Measurements from ENCODE around the gene ATP9A. TPM values are rescaled to one million over a fixed set of nuclear protein-coding genes. Genes with fewer than 3 reads are reported as not detected.
"Not testable (repeated sequence)": the region's sequence is repeated elsewhere in the genome, so short reads cannot be mapped to it uniquely, and the experiment has no call there.

The ATP9A gene
- total RNA-seq, 2 experiments from 2014 or later, result 1.1 to 1.3 TPM

- ATAC-seq (ENCODE audit: low read depth), result no peak
- no peaks in the 10 kb centered on the region for H3K36me3 Mint-ChIP-seq
- H3K27me3 Mint-ChIP-seq, result peaks cover 6% of the 10 kb centered on the region
- POLR2A ChIA-PET, result no interaction called here
- no peak overlapping the region for H3K27ac Mint-ChIP-seq
- no peak overlapping the region for H3K4me3 Mint-ChIP-seq
- DNase-seq, result no peak
- H3K9me3 Mint-ChIP-seq, result no peaks in the 10 kb centered on the region
- no peaks in the 10 kb centered on the region for H3K4me1 Mint-ChIP-seq
These were observed 15.7 kb downstream of the ATP9A start for GRCh38 chr20:51752343-51752951.

DNA sequence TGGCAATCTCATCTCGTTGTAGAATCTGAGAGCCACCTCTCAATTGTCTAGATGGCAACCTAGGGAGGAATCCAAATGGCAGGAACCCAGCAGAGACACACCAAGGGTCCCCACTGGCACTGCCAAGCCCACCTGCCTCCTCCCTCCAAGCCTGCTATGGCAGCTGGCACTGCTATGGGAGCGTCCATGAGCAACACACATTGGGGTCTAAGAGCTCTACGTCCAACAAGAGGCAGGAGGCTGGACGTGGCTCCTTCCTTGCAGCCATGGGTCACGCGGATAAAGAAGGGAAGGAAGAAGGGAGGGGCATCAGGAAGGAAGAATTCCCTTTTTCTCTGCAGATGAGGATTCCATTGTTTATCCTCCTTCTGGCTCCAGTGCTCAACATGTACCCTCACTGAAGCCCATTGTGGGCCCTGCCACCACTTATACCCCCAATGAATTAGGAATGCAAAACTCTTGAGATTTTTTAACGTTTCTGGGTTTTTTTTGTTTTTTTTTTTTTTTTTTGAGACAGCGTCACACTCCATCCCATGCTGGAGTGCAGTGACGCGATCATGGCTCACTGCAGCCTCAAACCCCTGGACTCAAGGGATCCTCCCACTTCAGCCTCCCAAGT is 17.3 kb downstream of the ATP9A start:
- H3K4me1 Mint-ChIP-seq, result no peaks in the 10 kb centered on the region
- H3K27me3 Mint-ChIP-seq, result peaks cover 4% of the 10 kb centered on the region

GRCh38 chr20:51750037-51750769 is 18.0 kb downstream of the ATP9A start:
- Mint-ChIP-seq H3K27me3 (peaks cover 4% of the 10 kb centered on the region), H3K4me3 (no peak overlapping the region), H3K36me3 (no peaks in the 10 kb centered on the region), H3K27ac (no peak overlapping the region), H3K4me1 (no peaks in the 10 kb centered on the region), H3K9me3 (peaks cover 3% of the 10 kb centered on the region)
- POLR2A ChIA-PET, result no interaction called here
- DNase-seq (no peak), ATAC-seq (ENCODE audit: low read depth) (no peak)

More for the DNA sequence above, 17.3 kb downstream of the ATP9A start:
- peaks cover under 1% of the 10 kb centered on the region for H3K9me3 Mint-ChIP-seq
- H3K36me3 Mint-ChIP-seq, result no peaks in the 10 kb centered on the region
- ATAC-seq (ENCODE audit: low read depth) (no peak), DNase-seq (no peak)
- no peak overlapping the region for H3K27ac Mint-ChIP-seq
- POLR2A ChIA-PET, result no interaction called here
- no peak overlapping the region for H3K4me3 Mint-ChIP-seq

DNA sequence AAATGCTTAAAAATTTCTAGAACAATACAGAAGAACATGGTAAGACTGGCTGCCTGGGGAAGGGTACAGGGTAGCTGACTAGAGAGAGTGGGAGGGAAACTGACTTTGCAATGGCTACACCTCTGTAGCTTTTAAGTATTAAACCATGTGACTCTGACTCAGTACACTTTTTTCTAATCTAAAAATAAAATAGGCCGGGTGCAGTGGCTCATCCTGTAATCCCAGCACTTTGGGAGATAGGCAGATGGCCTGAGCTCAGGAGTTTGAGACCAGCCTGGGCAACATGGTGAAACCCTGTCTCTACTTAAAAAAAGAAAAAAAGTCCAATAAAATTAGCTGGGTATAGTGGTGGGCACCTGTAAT is 18.5 kb downstream of the ATP9A start:
- no peaks in the 10 kb centered on the region for H3K36me3 Mint-ChIP-seq
- no peak overlapping the region for H3K4me3 Mint-ChIP-seq
- peaks cover 4% of the 10 kb centered on the region for H3K27me3 Mint-ChIP-seq
- H3K27ac Mint-ChIP-seq, result no peak overlapping the region
- DNase-seq (no peak), ATAC-seq (ENCODE audit: low read depth) (no peak)
- H3K9me3 Mint-ChIP-seq, result peaks cover 3% of the 10 kb centered on the region
- POLR2A ChIA-PET, result no interaction called here
- no peaks in the 10 kb centered on the region for H3K4me1 Mint-ChIP-seq

DNA sequence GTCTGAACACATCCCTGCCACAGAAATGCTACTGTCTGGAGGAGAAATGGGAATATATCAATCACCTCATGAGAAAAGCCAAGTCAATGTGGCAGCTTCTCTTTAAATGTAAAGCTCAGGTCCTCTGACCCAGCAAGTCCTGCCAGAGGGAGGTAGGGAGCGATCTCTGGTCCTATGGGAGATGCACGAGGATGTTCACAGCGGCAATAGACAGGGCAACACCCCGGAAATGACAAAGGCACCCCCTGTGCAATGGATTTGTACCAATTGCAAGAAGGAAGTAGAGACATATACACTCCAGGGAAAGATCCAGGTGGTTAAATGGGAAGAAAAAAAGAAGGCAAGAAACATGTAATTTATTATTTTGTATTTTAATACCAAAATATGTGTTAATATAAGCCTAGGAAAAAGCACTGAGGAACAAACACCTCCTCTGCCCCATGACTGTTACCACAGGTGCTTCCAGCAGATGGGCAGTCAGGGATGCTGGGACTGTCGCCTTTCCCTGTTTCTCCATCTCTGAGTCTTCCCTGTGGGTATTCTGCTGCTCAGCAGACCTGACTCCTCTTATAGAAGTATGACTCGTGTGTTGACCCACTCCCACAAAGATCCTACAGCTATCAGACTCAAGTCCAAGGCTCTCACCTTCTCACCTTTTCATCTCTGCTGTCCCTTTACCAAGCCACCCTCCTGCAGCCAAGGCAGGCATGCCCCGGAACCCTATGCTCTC is 20.8 kb downstream of the ATP9A start:
- H3K9me3 Mint-ChIP-seq, result peaks cover 3% of the 10 kb centered on the region

GRCh38 chr20:51745804-51746203 is 22.4 kb downstream of the ATP9A start:
- H3K36me3 Mint-ChIP-seq, result no peaks in the 10 kb centered on the region
- DNase-seq, result no peak
- H3K9me3 Mint-ChIP-seq, result peaks cover 3% of the 10 kb centered on the region
- H3K27me3 Mint-ChIP-seq, result peaks cover 3% of the 10 kb centered on the region
- H3K4me1 Mint-ChIP-seq, result no peaks in the 10 kb centered on the region
- H3K4me3 Mint-ChIP-seq, result no peak overlapping the region
- POLR2A ChIA-PET, result no interaction called here
- no peak overlapping the region for H3K27ac Mint-ChIP-seq
- no peak for ATAC-seq (ENCODE audit: low read depth)

More for the DNA sequence above, 20.8 kb downstream of the ATP9A start:
- POLR2A ChIA-PET, result no interaction called here
- no peaks in the 10 kb centered on the region for H3K36me3 Mint-ChIP-seq
- peaks cover 4% of the 10 kb centered on the region for H3K27me3 Mint-ChIP-seq
- H3K27ac Mint-ChIP-seq, result no peak overlapping the region
- ATAC-seq (ENCODE audit: low read depth) (no peak), DNase-seq (no peak)
- H3K4me1 Mint-ChIP-seq, result no peaks in the 10 kb centered on the region
- H3K4me3 Mint-ChIP-seq, result no peak overlapping the region

- Mint-ChIP-seq H3K4me3 (no peak overlapping the region), H3K27ac (no peak overlapping the region), H3K4me1 (no peaks in the 10 kb centered on the region), H3K27me3 (peaks cover 2% of the 10 kb centered on the region), H3K36me3 (no peaks in the 10 kb centered on the region), H3K9me3 (peaks cover 2% of the 10 kb centered on the region)
- no peak for DNase-seq
- ATAC-seq (ENCODE audit: low read depth), result no peak
- POLR2A ChIA-PET, result no interaction called here
These were observed 27.4 kb downstream of the ATP9A start for GRCh38 chr20:51740838-51741237.

DNA sequence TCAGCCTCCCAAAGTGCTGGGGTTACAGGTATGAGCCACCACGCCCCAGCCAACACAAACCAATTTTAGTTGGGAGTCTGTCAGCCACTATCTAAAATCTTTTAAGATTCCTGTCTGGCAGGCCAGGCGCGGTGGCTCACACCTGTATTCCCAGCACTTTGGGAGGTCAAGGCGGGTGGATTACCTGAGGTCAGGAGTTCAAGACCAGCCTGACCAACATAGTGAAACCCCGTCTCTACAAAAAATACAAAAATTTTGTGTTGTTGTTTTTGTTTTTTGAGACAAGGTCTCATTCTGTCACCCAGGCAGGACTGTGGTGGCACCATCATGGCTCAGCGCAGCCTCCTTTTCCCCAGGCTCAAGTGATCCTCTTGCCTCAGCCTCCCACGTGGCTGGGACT is 27.9 kb downstream of the ATP9A start:
- H3K27ac Mint-ChIP-seq; H3K4me3 Mint-ChIP-seq; POLR2A ChIA-PET; H3K4me1 Mint-ChIP-seq; H3K27me3 Mint-ChIP-seq; DNase-seq; ATAC-seq (ENCODE audit: low read depth); H3K9me3 Mint-ChIP-seq; H3K36me3 Mint-ChIP-seq: not testable (repeated sequence)

DNA sequence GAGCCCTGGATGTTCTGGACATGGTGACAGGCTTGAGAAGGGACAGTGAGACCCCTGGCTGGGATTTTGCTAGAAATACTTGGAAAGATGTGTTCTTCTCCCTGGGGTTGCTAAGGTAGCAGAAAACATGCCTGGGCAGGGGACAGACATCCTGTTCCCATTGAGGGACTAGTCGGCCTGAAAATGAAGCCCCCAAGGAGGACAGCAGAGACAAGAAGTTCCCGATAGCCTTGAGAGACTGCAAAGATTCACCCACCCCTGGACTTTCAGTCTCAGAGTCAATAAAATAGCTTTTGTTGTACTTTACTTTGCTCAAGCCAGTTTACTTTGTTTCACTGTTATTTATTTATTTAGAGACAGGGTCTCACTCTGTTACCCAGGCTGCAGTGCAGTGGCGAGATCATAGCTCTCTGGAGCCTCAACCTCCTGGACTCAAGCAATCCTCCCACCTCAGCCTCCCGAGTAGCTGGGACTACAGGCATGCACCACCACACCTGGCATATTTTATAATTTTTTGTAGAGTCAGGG is 28.4 kb downstream of the ATP9A start:
- POLR2A ChIA-PET, result no interaction called here
- H3K9me3 Mint-ChIP-seq, result no peaks in the 10 kb centered on the region
- no peak overlapping the region for H3K27ac Mint-ChIP-seq
- no peak for DNase-seq
- peaks cover 4% of the 10 kb centered on the region for H3K27me3 Mint-ChIP-seq
- H3K4me1 Mint-ChIP-seq, result no peaks in the 10 kb centered on the region
- no peak overlapping the region for H3K4me3 Mint-ChIP-seq
- H3K36me3 Mint-ChIP-seq, result no peaks in the 10 kb centered on the region
- no peak for ATAC-seq (ENCODE audit: low read depth)

DNA sequence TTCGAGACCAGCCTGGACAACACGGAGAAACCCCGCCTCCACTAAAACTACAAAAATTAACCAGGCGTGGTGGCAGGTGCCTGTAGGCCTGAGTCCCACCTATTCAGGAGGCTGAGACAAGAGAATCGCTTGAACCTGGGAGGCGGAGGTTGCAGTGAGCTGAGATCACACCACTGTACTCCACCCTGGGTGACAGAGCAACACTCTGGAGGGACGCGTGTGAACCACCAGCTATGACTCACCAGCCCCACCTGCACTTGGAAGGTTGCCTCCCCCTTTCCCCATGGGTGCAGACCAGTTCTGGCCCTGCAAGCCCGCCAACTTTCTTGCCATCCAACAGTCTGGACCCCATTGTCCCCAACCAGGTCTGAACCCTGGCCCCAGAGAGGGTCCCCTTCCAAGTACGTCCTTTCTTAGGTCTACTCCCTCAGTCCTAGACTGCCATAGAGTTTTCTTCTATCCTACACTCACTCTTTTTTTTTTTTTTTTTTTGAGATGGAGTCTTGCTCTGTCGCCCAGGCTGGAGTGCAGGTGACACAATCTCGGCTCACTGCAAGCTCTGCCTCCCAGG is 29.2 kb downstream of the ATP9A start:
- Mint-ChIP-seq H3K4me3 (no peak overlapping the region), H3K4me1 (no peaks in the 10 kb centered on the region), H3K27me3 (peaks cover 4% of the 10 kb centered on the region), H3K27ac (no peak overlapping the region), H3K9me3 (no peaks in the 10 kb centered on the region), H3K36me3 (no peaks in the 10 kb centered on the region)
- ATAC-seq (ENCODE audit: low read depth), result no peak
- POLR2A ChIA-PET, result no interaction called here
- DNase-seq, result no peak

DNA sequence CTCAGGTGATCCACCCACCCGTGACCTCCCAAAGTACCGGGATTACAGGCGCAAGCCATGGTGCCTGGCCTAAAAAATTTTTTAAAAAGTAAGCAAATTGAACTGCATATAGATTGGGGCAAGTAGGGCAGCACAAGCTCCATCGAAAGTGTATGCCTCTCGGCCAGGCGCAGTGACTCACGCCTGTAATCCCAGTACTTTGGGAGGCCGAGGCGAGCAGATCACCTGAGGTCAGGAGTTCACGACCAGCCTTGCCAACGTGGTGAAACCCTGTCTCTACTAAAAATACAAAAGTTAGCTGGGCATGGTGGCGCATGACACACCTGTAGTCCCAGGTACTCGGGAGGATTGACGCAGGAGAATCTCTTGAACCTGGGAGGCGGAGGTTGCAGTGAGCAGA is 29.9 kb downstream of the ATP9A start:
- H3K9me3 Mint-ChIP-seq; H3K27me3 Mint-ChIP-seq; H3K4me3 Mint-ChIP-seq; H3K4me1 Mint-ChIP-seq; H3K36me3 Mint-ChIP-seq; POLR2A ChIA-PET; ATAC-seq (ENCODE audit: low read depth); DNase-seq; H3K27ac Mint-ChIP-seq: not testable (repeated sequence)

DNA sequence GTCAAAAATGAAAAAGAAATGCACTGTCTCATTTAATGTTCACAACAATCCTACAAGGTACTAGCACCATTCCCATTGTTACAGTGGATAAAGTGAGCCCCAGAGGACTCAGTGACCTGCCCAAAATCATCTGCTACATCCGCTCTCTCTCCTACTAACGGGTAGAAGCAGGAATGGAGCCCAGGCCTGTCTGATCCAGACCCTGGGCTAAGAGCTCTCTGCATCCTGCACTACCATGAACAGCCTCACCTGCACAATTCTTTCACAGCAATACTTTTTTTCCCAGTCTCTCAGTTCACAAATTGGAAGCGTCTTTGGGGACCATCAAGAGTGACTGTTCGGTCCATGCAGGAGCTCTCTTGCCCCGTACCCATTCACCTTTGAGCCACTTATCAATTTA is 31.2 kb downstream of the ATP9A start:
- Mint-ChIP-seq H3K4me1 (no peaks in the 10 kb centered on the region), H3K4me3 (no peak overlapping the region), H3K36me3 (no peaks in the 10 kb centered on the region), H3K9me3 (no peaks in the 10 kb centered on the region), H3K27ac (no peak overlapping the region), H3K27me3 (peaks cover 4% of the 10 kb centered on the region)
- DNase-seq, result no peak
- no peak for ATAC-seq (ENCODE audit: low read depth)
- POLR2A ChIA-PET, result no interaction called here
